Measurements from ENCODE around the gene TCF7.

DNA sequence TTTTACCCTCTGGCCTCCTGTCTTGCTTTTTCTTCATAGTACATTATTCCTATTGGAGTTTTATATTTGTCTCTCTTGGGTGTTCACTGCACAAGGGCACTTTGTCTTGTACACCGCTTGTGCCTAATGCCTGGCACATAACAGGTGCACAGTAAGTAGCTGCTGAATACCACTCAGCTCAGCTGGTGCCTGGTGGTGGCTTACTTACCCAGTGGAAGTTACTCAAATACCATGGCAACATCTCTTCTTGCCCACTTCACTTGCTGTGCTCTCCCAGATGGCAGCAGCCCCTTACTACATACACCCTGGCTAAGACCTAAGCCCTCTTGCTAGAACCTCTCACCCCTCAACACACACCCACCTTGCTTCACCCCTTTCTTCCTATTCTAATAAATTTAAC, 73.6 kb downstream of the TCF7 start:
- TF ChIP-seq POLR2AphosphoS5 (IDR thresholded peaks at IDR 0.05; ENCODE audit: borderline replicate concordance, low read depth, low read length) (no peak; the same call in 1 of the 2 replicates), EZH2 (IDR thresholded peaks at IDR 0.05) (no peak), FOXP2 (optimal IDR thresholded peaks at IDR 0.05; ENCODE audit: control extremely low read depth, extremely low read length, insufficient read depth) (no peak)
